GM23248 (cell line): ENCODE results near the gene PI4K2B. TPM values are rescaled to one million over a fixed set of nuclear protein-coding genes. Genes with fewer than 3 reads are reported as not detected.
"Not testable (repeated sequence)": the region's sequence is repeated elsewhere in the genome, so short reads cannot be mapped to it uniquely, and the experiment has no call there.

Source experiments
- DNase-seq: peaks from one replicate; pipeline ENCODE4 v3.0.0-alpha.2; 2015
- H2AFZ ChIP-seq: fragments of 200-600 bp; sonication (generic); 2 replicates; pipeline ENCODE4 v1.6.1; 2016; ENCODE audit warnings: antibody characterized with exemption
- H3F3A ChIP-seq: fragments of 200-600 bp; sonication (generic); 2 replicates; pipeline ENCODE4 v1.6.1; 2016; ENCODE audit warnings: mild to moderate bottlenecking, antibody characterized with exemption, mixed run types; ENCODE audit not compliant: insufficient read depth
- H3K27ac ChIP-seq: fragments of 200-600 bp; sonication (generic); 2 replicates; pipeline ENCODE4 v1.5.1; 2016; ENCODE audit warnings: mild to moderate bottlenecking
- H3K27me3 ChIP-seq: fragments of 200-600 bp; sonication (generic); replicated peaks from 2 replicates; pipeline ENCODE4 v1.6.1; 2016; ENCODE audit warnings: mild to moderate bottlenecking; ENCODE audit not compliant: insufficient read depth
- H3K36me3 ChIP-seq: fragments of 200-600 bp; sonication (generic); 2 replicates; pipeline ENCODE4 v1.6.1; 2016; ENCODE audit warnings: low read depth, mild to moderate bottlenecking
- H3K4me1 ChIP-seq: fragments of 200-600 bp; sonication (generic); 2 replicates; pipeline ENCODE4 v1.6.1; 2016; ENCODE audit warnings: mild to moderate bottlenecking; ENCODE audit not compliant: insufficient read depth
- H3K4me2 ChIP-seq: fragments of 200-600 bp; sonication (generic); one replicate; pipeline ENCODE4 v1.6.1; 2016; ENCODE audit warnings: mild to moderate bottlenecking; ENCODE audit not compliant: unreplicated experiment
- H3K4me3 ChIP-seq: fragments of 200-600 bp; sonication (generic); 2 replicates; pipeline ENCODE4 v1.5.1; 2016; ENCODE audit warnings: mild to moderate bottlenecking
- H3K79me2 ChIP-seq: fragments of 200-600 bp; sonication (generic); 2 replicates; pipeline ENCODE4 v1.6.1; 2016; ENCODE audit warnings: mild to moderate bottlenecking; ENCODE audit not compliant: insufficient read depth
- H3K9ac ChIP-seq: fragments of 200-600 bp; sonication (generic); 2 replicates; pipeline ENCODE4 v1.6.1; 2016; ENCODE audit warnings: mild to moderate bottlenecking
- H3K9me2 ChIP-seq: fragments of 200-600 bp; sonication (generic); 2 replicates; pipeline ENCODE4 v1.6.1; 2016; ENCODE audit warnings: mixed run types, mild to moderate bottlenecking, moderate library complexity; ENCODE audit not compliant: insufficient read depth
- H3K9me3 ChIP-seq: fragments of 200-600 bp; sonication (generic); one replicate; pipeline ENCODE4 v1.6.1; 2017; ENCODE audit warnings: low read depth
- H4K20me1 ChIP-seq: fragments of 200-600 bp; sonication (generic); 2 replicates; pipeline ENCODE4 v1.6.0; 2016; ENCODE audit not compliant: insufficient read depth
- EZH2 ChIP-seq: fragments of 200-600 bp; sonication (generic); IDR thresholded peaks from 2 replicates; pipeline ENCODE4 v1.6.1; 2018; ENCODE audit warnings: antibody characterized with exemption, mild to moderate bottlenecking; ENCODE audit not compliant: insufficient read depth, poor library complexity, severe bottlenecking
- EZH2phosphoT487 ChIP-seq: fragments of 200-600 bp; sonication (generic); IDR thresholded peaks from 2 replicates; pipeline ENCODE4 v1.6.1; 2018; ENCODE audit warnings: antibody characterized with exemption, moderate library complexity, mild to moderate bottlenecking, low read depth; ENCODE audit not compliant: insufficient read depth
- WGBS, 2 experiments: methylation state at CpG; one replicate each; pipeline ENCODE4 v1.1.6; 2015 to 2017; ENCODE audit warnings: low lambda C conversion rate in 2 of 2, low coverage in 1 of 2; ENCODE audit errors: missing lambda C conversion rate in 2 of 2; 5-methylcytosine and 5-hydroxymethylcytosine counted together
- in situ Hi-C: fragments of 300-500 bp; cut with MboI; formaldehyde crosslinking; loops from 2 replicates; pipeline ENCODE4 v1.15.0; 2020
- polyA plus RNA-seq: library from polyadenylated mRNA; unstranded; fragments of >200 nt; fragmentation: Nextera tagmentation; extraction: Ambion mirVana; gene quantifications from 2 replicates; pipeline ENCODE4 v1.2.1, GENCODE V29; 2016
- total RNA-seq: library from RNA; depleted of rRNA; stranded (reverse); fragments of >200 nt; shearing (Covaris generic); gene quantifications from 2 replicates; pipeline ENCODE4 v1.2.3, GENCODE V29; 2014

PI4K2B gene
- total and polyA plus RNA-seq, 2 experiments from 2014 or later = 13.6 to 28.0 TPM

- Histone ChIP-seq H2AFZ (no peak overlapping the region), H3K27me3 (peaks cover 6% of the 10 kb centered on the region; the same call in 1 of the 2 replicates), H3K36me3 (no peaks in the 10 kb centered on the region), H3K4me3 (no peak overlapping the region), H3K79me2 (no peaks in the 10 kb centered on the region), H4K20me1 (no peaks in the 10 kb centered on the region), H3K9me2 (no peaks in the 10 kb centered on the region), H3K4me2 (no peak overlapping the region), H3K27ac (no peak overlapping the region), H3F3A (peaks cover under 1% of the 10 kb centered on the region; the same call in 1 of the 2 replicates), H3K4me1 (no peaks in the 10 kb centered on the region), H3K9ac (no peak overlapping the region), H3K9me3 (no peaks in the 10 kb centered on the region)
- WGBS, 2 experiments = 73 to 77% methylated on average over 6 of the region's 6 CpGs
- DNase-seq = no peak
- TF ChIP-seq EZH2phosphoT487 (no peak), EZH2 (no peak)
- in situ Hi-C loops = no loop called here
Observed at GRCh38 chr4:25229804-25230203, 4.0 kb upstream of the PI4K2B start.

- no peak for DNase-seq
- Histone ChIP-seq H3K9me2 (no peaks in the 10 kb centered on the region), H3K27ac (no peak overlapping the region), H3K79me2 (peaks cover 33% of the 10 kb centered on the region), H3F3A (peaks cover 9% of the 10 kb centered on the region; the same call in 1 of the 2 replicates), H4K20me1 (no peaks in the 10 kb centered on the region), H3K36me3 (no peaks in the 10 kb centered on the region), H3K27me3 (peaks cover 6% of the 10 kb centered on the region; the same call in 1 of the 2 replicates), H2AFZ (peak overlapping the region; percentile 93), H3K9ac (no peak overlapping the region), H3K4me1 (peaks cover 13% of the 10 kb centered on the region; the same call in 1 of the 2 replicates), H3K9me3 (no peaks in the 10 kb centered on the region), H3K4me3 (peak overlapping the region; percentile 97), H3K4me2 (peak overlapping the region; percentile 98)
- in situ Hi-C loops = no loop called here
- TF ChIP-seq EZH2phosphoT487 = no peak
- no peak for TF ChIP-seq EZH2
Observed at GRCh38 chr4:25233194-25233593, 639 bp upstream of the PI4K2B start.

GRCh38 chr4:25234390-25235370 is 847 bp downstream of the PI4K2B start:
- Histone ChIP-seq H3K27me3 (no peaks in the 10 kb centered on the region), H3F3A (peaks cover 9% of the 10 kb centered on the region; the same call in 1 of the 2 replicates), H3K9me2 (no peaks in the 10 kb centered on the region), H3K36me3 (no peaks in the 10 kb centered on the region), H3K9ac (peak overlapping the region; percentile 88), H3K4me1 (peaks cover 13% of the 10 kb centered on the region; the same call in 1 of the 2 replicates), H3K27ac (peak overlapping the region; percentile 88), H3K4me2 (peak overlapping the region; percentile 98), H4K20me1 (no peaks in the 10 kb centered on the region), H2AFZ (peak overlapping the region; percentile 93), H3K9me3 (no peaks in the 10 kb centered on the region), H3K79me2 (peaks cover 45% of the 10 kb centered on the region), H3K4me3 (peak overlapping the region; percentile 97)
- in situ Hi-C loops = no loop called here
- TF ChIP-seq EZH2phosphoT487 (no peak), EZH2 (no peak)
- WGBS, 2 experiments = 5 to 11% methylated on average over 27 to 46 of the region's 49 CpGs
- DNase-seq = peak; percentile 89

GRCh38 chr4:25235401-25235800 is 1.6 kb downstream of the PI4K2B start:
- DNase-seq = no peak
- H3K4me3 ChIP-seq = peak overlapping the region; percentile 97
- peak overlapping the region; percentile 93 for H2AFZ ChIP-seq
- TF ChIP-seq EZH2 (no peak), EZH2phosphoT487 (no peak)
- H3K27me3 ChIP-seq = no peaks in the 10 kb centered on the region
- no peaks in the 10 kb centered on the region for H3K9me3 ChIP-seq
- H3K79me2 ChIP-seq = peaks cover 52% of the 10 kb centered on the region
- H4K20me1 ChIP-seq = no peaks in the 10 kb centered on the region
- H3K27ac ChIP-seq = peak overlapping the region; percentile 88
- in situ Hi-C loops = no loop called here
- H3K9me2 ChIP-seq = no peaks in the 10 kb centered on the region
- peak overlapping the region; percentile 98 for H3K4me2 ChIP-seq
- WGBS, 2 experiments = 68% methylated on average over 6 of the region's 6 CpGs
- no peaks in the 10 kb centered on the region for H3K36me3 ChIP-seq
- peaks cover 9% of the 10 kb centered on the region; the same call in 1 of the 2 replicates for H3F3A ChIP-seq
- H3K9ac ChIP-seq = peak overlapping the region; percentile 88
- H3K4me1 ChIP-seq = peaks cover 13% of the 10 kb centered on the region; the same call in 1 of the 2 replicates

GRCh38 chr4:25236030-25236429 is 2.2 kb downstream of the PI4K2B start:
- 96 to 100% methylated on average over 2 of the region's 2 CpGs for whole genome bisulfite sequencing, 2 experiments
- H3K9me3 ChIP-seq, DNase-seq, H3K4me3 ChIP-seq, in situ Hi-C loops, H3K9me2 ChIP-seq, H3K27me3 ChIP-seq, H3K9ac ChIP-seq, H4K20me1 ChIP-seq, H3K27ac ChIP-seq, H3F3A ChIP-seq, H3K36me3 ChIP-seq, H2AFZ ChIP-seq: not testable (repeated sequence)
- H3K4me2 ChIP-seq = peak overlapping the region; percentile 98
- peaks cover 13% of the 10 kb centered on the region; the same call in 1 of the 2 replicates for H3K4me1 ChIP-seq
- peaks cover 59% of the 10 kb centered on the region for H3K79me2 ChIP-seq
